Panc1 (cell line): ENCODE results near the gene BTBD2. TPM values are rescaled to one million over a fixed set of nuclear protein-coding genes. Genes with fewer than 3 reads are reported as not detected.

Source experiments
- ATAC-seq: fragments of 200-7000 bp; cut with Tn5 transposase; 2 replicates; pipeline ENCODE4 v1.9.1; 2020; ENCODE audit warnings: mild to moderate bottlenecking, moderate library complexity
- BruUV-seq: library from RNA; stranded (reverse); fragments of 400-500 nt; replicated peaks from 2 replicates; lab custom pipeline; 2021; lab: Mats Ljungman, UMichigan
- CTCF ChIA-PET: fragments of 300-600 bp; sonication (Branson Sonifier 250); formaldehyde crosslinking; loops from one replicate; lab custom pipeline; 2022; ENCODE audit warnings: antibody characterized with exemption; lab: Charles Lee
- POLR2A ChIA-PET: fragments of 300-600 bp; sonication (Branson Sonifier 250); formaldehyde crosslinking; loops from one replicate; lab custom pipeline; 2022; ENCODE audit warnings: antibody characterized with exemption; lab: Charles Lee
- DNase-seq: peaks from one replicate; pipeline ENCODE4 v3.0.0-alpha.2; 2010; ENCODE audit warnings: low read depth, low spot score
- H3K27ac ChIP-seq: 2 replicates; pipeline ENCODE4 v1.5.1; 2011; ENCODE audit warnings: mild to moderate bottlenecking, low read length, inconsistent platforms
- H3K27me3 ChIP-seq: fragments of 200-500 bp; sonication (Bioruptor generic); 2 replicates; pipeline ENCODE4 v1.6.0; 2014; ENCODE audit warnings: low read length, inconsistent platforms; ENCODE audit not compliant: control insufficient read depth, insufficient read depth
- H3K36me3 ChIP-seq: fragments of 200-500 bp; sonication (Bioruptor generic); 2 replicates; pipeline ENCODE4 v1.5.1; 2014; ENCODE audit warnings: inconsistent platforms, mild to moderate bottlenecking, low read length, moderate library complexity; ENCODE audit not compliant: control insufficient read depth, insufficient read depth
- H3K4me1 ChIP-seq: 2 replicates; pipeline ENCODE4 v1.5.1; 2011; ENCODE audit warnings: inconsistent platforms, mild to moderate bottlenecking, low read length, moderate library complexity; ENCODE audit not compliant: control insufficient read depth, insufficient read depth
- H3K4me3 ChIP-seq, 2 experiments: 2 replicates each; pipeline ENCODE4 v1.5.1; 2011 to 2012; ENCODE audit warnings: low read depth in 2 of 2, low read length in 2 of 2, mild to moderate bottlenecking in 2 of 2, inconsistent platforms in 1 of 2, moderate library complexity in 1 of 2
- H3K9me3 ChIP-seq: fragments of 200-500 bp; sonication (Bioruptor generic); 2 replicates; pipeline ENCODE4 v1.5.1; 2014; ENCODE audit warnings: low read depth, mild to moderate bottlenecking, inconsistent platforms, low read length, moderate library complexity; ENCODE audit not compliant: control insufficient read depth, insufficient read depth
- POLR2AphosphoS5 ChIP-seq: IDR thresholded peaks from 2 replicates; pipeline ENCODE4 v1.6.1; 2012; ENCODE audit warnings: mild to moderate bottlenecking, low read depth, low read length, moderate library complexity
- SIN3A ChIP-seq: IDR thresholded peaks from 2 replicates; pipeline ENCODE4 v1.6.1; 2012; ENCODE audit warnings: low read depth, mild to moderate bottlenecking, low read length, moderate library complexity, borderline replicate concordance; ENCODE audit not compliant: insufficient read depth
- TCF7L2 ChIP-seq: IDR thresholded peaks from 2 replicates; pipeline ENCODE4 v1.6.1; 2011; ENCODE audit warnings: mild to moderate bottlenecking, low read depth, low read length, inconsistent platforms
- in situ Hi-C: cut with HindIII; loops from 2 replicates; pipeline ENCODE4 v1.10.0; 2016; ENCODE audit warnings: low sequenced_read_pairs, low pct_unique_long_range_greater_than_20kb
- intact Hi-C: fragments of 100-400 bp; cut with micrococcal nuclease; formaldehyde crosslinking; loops from one replicate; pipeline ENCODE4 v1.10.0; 2022; ENCODE audit not compliant: unreplicated experiment
- total RNA-seq: library from RNA; stranded (reverse); gene quantifications from one replicate; pipeline ENCODE4 v1.2.1, GENCODE V29; 2021; ENCODE audit not compliant: unreplicated experiment
- TF ChIP-seq, protein P1 (sequence below): fragments of 450-650 bp; IDR thresholded peaks from 2 replicates; pipeline ENCODE4 v1.5.1; 2017; ENCODE audit warnings: mild to moderate bottlenecking
- TF ChIP-seq, protein P2 (sequence below), 2 experiments: IDR thresholded peaks; 2 replicates each; pipeline ENCODE4 v1.6.1; 2011 to 2012; ENCODE audit warnings: low read depth in 2 of 2, control low read depth in 1 of 2, low read length in 1 of 2, mild to moderate bottlenecking in 1 of 2, moderate library complexity in 1 of 2; ENCODE audit not compliant: insufficient read depth in 1 of 2

BTBD2 gene
- total RNA-seq, 1 experiment from 2014 or later: 59.6 TPM

DNA sequence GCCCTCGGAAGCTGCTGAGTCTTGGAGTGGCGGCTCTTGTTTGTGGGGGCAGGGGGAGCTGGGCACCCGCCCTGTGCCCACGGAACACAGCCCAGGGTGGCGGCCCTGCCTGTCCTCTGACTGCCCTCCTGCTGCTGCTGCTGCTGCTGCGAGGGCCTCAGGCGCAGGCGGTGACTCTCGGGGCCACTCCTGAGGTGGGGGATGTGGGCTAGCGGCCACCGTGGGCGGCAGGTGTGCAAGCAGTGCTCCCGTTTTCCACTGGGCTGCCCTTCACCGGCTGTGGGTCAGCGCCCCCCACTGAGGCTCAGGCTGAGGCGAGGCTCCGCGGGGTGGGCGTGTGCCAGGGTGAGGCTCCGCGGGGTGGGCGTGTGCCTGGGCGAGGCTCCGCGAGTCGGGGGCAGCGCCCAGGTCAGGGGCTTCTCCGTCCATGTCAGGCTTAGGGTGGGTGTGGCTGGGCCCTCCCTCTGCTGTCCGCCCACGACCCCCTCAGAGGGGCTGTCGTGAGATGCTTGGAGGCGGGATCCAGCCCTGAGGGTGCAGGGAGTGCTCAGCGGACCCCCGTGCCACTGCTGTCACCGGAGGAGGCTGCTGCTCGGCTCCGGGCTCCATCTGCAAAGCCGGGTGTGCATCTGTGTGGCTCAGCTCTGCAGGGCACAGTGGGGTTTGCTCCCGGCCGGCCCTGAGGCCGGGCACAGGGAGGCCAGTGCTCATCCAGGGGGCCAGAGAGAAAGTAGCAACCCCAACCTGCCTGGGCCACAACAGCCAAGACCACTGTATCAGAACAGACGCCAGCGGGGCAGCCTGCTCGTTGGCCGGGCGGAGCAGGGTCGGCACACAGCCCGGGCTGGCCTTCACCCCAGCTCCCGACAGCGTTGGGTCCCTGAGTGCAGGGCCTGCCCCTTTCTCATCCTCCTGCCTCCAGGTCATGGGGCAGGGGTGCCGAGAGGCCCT is 60.1 kb downstream of the BTBD2 start:
- no peaks in the 10 kb centered on the region for H3K27me3 ChIP-seq
- no peak overlapping the region for H3K27ac ChIP-seq
- no peaks in the 10 kb centered on the region for H3K36me3 ChIP-seq
- H3K4me1 ChIP-seq: no peaks in the 10 kb centered on the region
- intact Hi-C loops: no loop called here
- ChIA-PET POLR2A (no interaction called here), CTCF (interaction anchor here (0.7 kb wide), 1 partner anchor 464 kb away, joined by 8 read pairs; the partner anchor contains the start of gene REEP6)
- in situ Hi-C loops: no loop called here
- TF ChIP-seq, protein P1, sequence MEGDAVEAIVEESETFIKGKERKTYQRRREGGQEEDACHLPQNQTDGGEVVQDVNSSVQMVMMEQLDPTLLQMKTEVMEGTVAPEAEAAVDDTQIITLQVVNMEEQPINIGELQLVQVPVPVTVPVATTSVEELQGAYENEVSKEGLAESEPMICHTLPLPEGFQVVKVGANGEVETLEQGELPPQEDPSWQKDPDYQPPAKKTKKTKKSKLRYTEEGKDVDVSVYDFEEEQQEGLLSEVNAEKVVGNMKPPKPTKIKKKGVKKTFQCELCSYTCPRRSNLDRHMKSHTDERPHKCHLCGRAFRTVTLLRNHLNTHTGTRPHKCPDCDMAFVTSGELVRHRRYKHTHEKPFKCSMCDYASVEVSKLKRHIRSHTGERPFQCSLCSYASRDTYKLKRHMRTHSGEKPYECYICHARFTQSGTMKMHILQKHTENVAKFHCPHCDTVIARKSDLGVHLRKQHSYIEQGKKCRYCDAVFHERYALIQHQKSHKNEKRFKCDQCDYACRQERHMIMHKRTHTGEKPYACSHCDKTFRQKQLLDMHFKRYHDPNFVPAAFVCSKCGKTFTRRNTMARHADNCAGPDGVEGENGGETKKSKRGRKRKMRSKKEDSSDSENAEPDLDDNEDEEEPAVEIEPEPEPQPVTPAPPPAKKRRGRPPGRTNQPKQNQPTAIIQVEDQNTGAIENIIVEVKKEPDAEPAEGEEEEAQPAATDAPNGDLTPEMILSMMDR: no peak
- TF ChIP-seq POLR2AphosphoS5: no peak
- H3K4me3 ChIP-seq: no peak overlapping the region
- ATAC-seq: no peak
- no peak for DNase-seq
- H3K9me3 ChIP-seq: no peaks in the 10 kb centered on the region
- BruUV-seq: no TSS peak

DNA sequence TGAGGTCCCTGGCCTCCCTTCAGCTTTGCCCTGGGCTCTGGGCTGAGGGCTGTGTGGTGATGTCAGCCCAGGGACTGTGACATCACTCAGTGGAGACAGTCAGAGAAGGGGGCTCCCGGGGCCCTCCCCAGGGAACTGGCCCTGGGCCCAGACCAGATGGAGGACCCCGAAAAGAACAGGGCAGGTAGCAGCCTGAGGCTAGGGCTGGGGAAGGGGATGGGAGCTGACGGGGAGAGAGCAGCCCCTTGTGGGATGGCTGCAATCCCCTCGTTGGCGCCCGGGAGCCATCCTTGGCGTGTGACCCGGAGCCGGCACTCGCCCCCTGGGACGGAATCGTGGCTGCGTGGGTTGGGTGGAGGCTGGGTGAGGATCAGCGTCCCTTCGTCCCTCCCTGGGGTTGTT is 61.0 kb downstream of the BTBD2 start:
- H3K27ac ChIP-seq: no peak overlapping the region
- H3K4me1 ChIP-seq: no peaks in the 10 kb centered on the region
- TF ChIP-seq POLR2AphosphoS5 (no peak), SIN3A (no peak), TCF7L2 (no peak)
- TF ChIP-seq, protein P2, sequence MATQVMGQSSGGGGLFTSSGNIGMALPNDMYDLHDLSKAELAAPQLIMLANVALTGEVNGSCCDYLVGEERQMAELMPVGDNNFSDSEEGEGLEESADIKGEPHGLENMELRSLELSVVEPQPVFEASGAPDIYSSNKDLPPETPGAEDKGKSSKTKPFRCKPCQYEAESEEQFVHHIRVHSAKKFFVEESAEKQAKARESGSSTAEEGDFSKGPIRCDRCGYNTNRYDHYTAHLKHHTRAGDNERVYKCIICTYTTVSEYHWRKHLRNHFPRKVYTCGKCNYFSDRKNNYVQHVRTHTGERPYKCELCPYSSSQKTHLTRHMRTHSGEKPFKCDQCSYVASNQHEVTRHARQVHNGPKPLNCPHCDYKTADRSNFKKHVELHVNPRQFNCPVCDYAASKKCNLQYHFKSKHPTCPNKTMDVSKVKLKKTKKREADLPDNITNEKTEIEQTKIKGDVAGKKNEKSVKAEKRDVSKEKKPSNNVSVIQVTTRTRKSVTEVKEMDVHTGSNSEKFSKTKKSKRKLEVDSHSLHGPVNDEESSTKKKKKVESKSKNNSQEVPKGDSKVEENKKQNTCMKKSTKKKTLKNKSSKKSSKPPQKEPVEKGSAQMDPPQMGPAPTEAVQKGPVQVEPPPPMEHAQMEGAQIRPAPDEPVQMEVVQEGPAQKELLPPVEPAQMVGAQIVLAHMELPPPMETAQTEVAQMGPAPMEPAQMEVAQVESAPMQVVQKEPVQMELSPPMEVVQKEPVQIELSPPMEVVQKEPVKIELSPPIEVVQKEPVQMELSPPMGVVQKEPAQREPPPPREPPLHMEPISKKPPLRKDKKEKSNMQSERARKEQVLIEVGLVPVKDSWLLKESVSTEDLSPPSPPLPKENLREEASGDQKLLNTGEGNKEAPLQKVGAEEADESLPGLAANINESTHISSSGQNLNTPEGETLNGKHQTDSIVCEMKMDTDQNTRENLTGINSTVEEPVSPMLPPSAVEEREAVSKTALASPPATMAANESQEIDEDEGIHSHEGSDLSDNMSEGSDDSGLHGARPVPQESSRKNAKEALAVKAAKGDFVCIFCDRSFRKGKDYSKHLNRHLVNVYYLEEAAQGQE (IDR thresholded peaks at IDR 0.05; ENCODE audit: insufficient read depth in 1 of 2, low read depth in 2 of 2, low read length in 1 of 2): no peak
- TF ChIP-seq, protein P1: no peak
- POLR2A ChIA-PET: no interaction called here
- ATAC-seq: no peak
- H3K4me3 ChIP-seq: no peak overlapping the region
- no peak for DNase-seq
- no peaks in the 10 kb centered on the region for H3K27me3 ChIP-seq
- BruUV-seq: no TSS peak
- H3K9me3 ChIP-seq: no peaks in the 10 kb centered on the region
- CTCF ChIA-PET: no interaction called here
- H3K36me3 ChIP-seq: no peaks in the 10 kb centered on the region
- in situ Hi-C loops (no loop called here), intact Hi-C loops (no loop called here)
